ENCODE results near the gene DHX9.
A peak's percentile ranks its signal among the peaks of the same experiment; 100 is the strongest.

The DHX9 gene

GRCh38 chr1:182869241-182869666, 30.1 kb downstream of the DHX9 start:
- peak overlapping the region; percentile 54 for H3K27ac ChIP-seq
- TF ChIP-seq ZFX (IDR thresholded peaks at IDR 0.05; ENCODE audit: borderline replicate concordance) (no peak), CTCF (IDR thresholded peaks at IDR 0.05) (no peak)

- TF ChIP-seq CTCF (IDR thresholded peaks at IDR 0.05), result no peak
- no peak for TF ChIP-seq ZFX (IDR thresholded peaks at IDR 0.05; ENCODE audit: borderline replicate concordance)
- H3K27ac ChIP-seq, result no peak overlapping the region
These were observed 33.7 kb downstream of the DHX9 start for GRCh38 chr1:182872881-182873280.

- H3K27ac ChIP-seq, result no peak overlapping the region
- TF ChIP-seq CTCF (IDR thresholded peaks at IDR 0.05) (no peak), ZFX (IDR thresholded peaks at IDR 0.05; ENCODE audit: borderline replicate concordance) (no peak)
These were observed 36.7 kb downstream of the DHX9 start for GRCh38 chr1:182875889-182876288.

GRCh38 chr1:182877331-182877730, 38.2 kb downstream of the DHX9 start:
- TF ChIP-seq ZFX (IDR thresholded peaks at IDR 0.05; ENCODE audit: borderline replicate concordance) (no peak), CTCF (IDR thresholded peaks at IDR 0.05) (no peak)
- no peak overlapping the region for H3K27ac ChIP-seq

- no peak for TF ChIP-seq CTCF (IDR thresholded peaks at IDR 0.05)
- no peak for TF ChIP-seq ZFX (IDR thresholded peaks at IDR 0.05; ENCODE audit: borderline replicate concordance)
- no peak overlapping the region for H3K27ac ChIP-seq
These were observed 38.7 kb downstream of the DHX9 start for GRCh38 chr1:182877842-182878241.

GRCh38 chr1:182884872-182885271, 45.7 kb downstream of the DHX9 start:
- TF ChIP-seq CTCF (IDR thresholded peaks at IDR 0.05) (no peak), ZFX (IDR thresholded peaks at IDR 0.05; ENCODE audit: borderline replicate concordance) (no peak)
- no peak overlapping the region for H3K27ac ChIP-seq

GRCh38 chr1:182885591-182885990, 46.4 kb downstream of the DHX9 start:
- no peak overlapping the region for H3K27ac ChIP-seq
- TF ChIP-seq ZFX (IDR thresholded peaks at IDR 0.05; ENCODE audit: borderline replicate concordance) (no peak), CTCF (IDR thresholded peaks at IDR 0.05) (no peak)

All from 22Rv1 (cell line).